ENCODE results near the gene SRGAP1. TPM values are rescaled to one million over a fixed set of nuclear protein-coding genes. Genes with fewer than 3 reads are reported as not detected.
A peak's percentile ranks its signal among the peaks of the same experiment; 100 is the strongest.

SRGAP1 gene
- total RNA-seq, 6 experiments from 2014 or later, result 1.3 to 5.0 (median 3.0) TPM

- Histone ChIP-seq H3K4me1 (no peaks in the 10 kb centered on the region), H3K4me3 (no peak overlapping the region), H3K27me3 (no peaks in the 10 kb centered on the region), H3K9me3 (no peaks in the 10 kb centered on the region), H3K36me3 (no peaks in the 10 kb centered on the region), H3K27ac (no peak overlapping the region)
- TF ChIP-seq CTCF (IDR thresholded peaks at IDR 0.05) (no peak), POLR2A (IDR thresholded peaks at IDR 0.05) (no peak)
- intact Hi-C loops (cut with DNase I), result no loop called here
- DNase-seq (no peak), ATAC-seq (no peak)
Measured at GRCh38 chr12:63998584-63998983, 154.1 kb downstream of the SRGAP1 start.

- ATAC-seq (peak in 1 of 4 donors; percentile 57), DNase-seq (no peak)
- TF ChIP-seq POLR2A (IDR thresholded peaks at IDR 0.05), result no peak
- TF ChIP-seq CTCF (IDR thresholded peaks at IDR 0.05), result no peak
- Histone ChIP-seq H3K27me3 (no peaks in the 10 kb centered on the region), H3K27ac (no peak overlapping the region), H3K4me1 (no peaks in the 10 kb centered on the region), H3K9me3 (no peaks in the 10 kb centered on the region), H3K36me3 (no peaks in the 10 kb centered on the region), H3K4me3 (no peak overlapping the region)
- 63% methylated on average over 3 of the region's 3 CpGs for WGBS (ENCODE audit: insufficient coverage, low coverage, low lambda C conversion rate, missing lambda C conversion rate)
- intact Hi-C loops (cut with DNase I), result no loop called here
Measured at GRCh38 chr12:63999853-64000252, 155.4 kb downstream of the SRGAP1 start.

- H3K27ac ChIP-seq, result no peak overlapping the region
- DNase-seq (no peak), ATAC-seq (no peak)
- intact Hi-C loops (cut with DNase I), result no loop called here
- no peaks in the 10 kb centered on the region for H3K4me1 ChIP-seq
- no peaks in the 10 kb centered on the region for H3K27me3 ChIP-seq
- no peaks in the 10 kb centered on the region for H3K36me3 ChIP-seq
- no peak overlapping the region for H3K4me3 ChIP-seq
- H3K9me3 ChIP-seq, result no peaks in the 10 kb centered on the region
- TF ChIP-seq CTCF (IDR thresholded peaks at IDR 0.05), result no peak
- no peak for TF ChIP-seq POLR2A (IDR thresholded peaks at IDR 0.05)
Measured at GRCh38 chr12:64001439-64001838, 156.9 kb downstream of the SRGAP1 start.

GRCh38 chr12:64004641-64005040, 160.1 kb downstream of the SRGAP1 start:
- Histone ChIP-seq H3K27ac (no peak overlapping the region), H3K27me3 (no peaks in the 10 kb centered on the region), H3K36me3 (no peaks in the 10 kb centered on the region), H3K4me3 (no peak overlapping the region), H3K4me1 (no peaks in the 10 kb centered on the region), H3K9me3 (no peaks in the 10 kb centered on the region)
- DNase-seq, result no peak
- 90% methylated on average over 2 of the region's 3 CpGs for WGBS (ENCODE audit: insufficient coverage, low coverage, low lambda C conversion rate, missing lambda C conversion rate)
- TF ChIP-seq CTCF (IDR thresholded peaks at IDR 0.05), result no peak
- TF ChIP-seq POLR2A (IDR thresholded peaks at IDR 0.05), result no peak
- intact Hi-C loops (cut with DNase I), result no loop called here
- ATAC-seq, result no peak

GRCh38 chr12:64006211-64006825, 161.8 kb downstream of the SRGAP1 start:
- 39% methylated on average over 2 of the region's 2 CpGs for WGBS (ENCODE audit: insufficient coverage, low coverage, low lambda C conversion rate, missing lambda C conversion rate)
- ATAC-seq (no peak), DNase-seq (no peak)
- Histone ChIP-seq H3K36me3 (no peaks in the 10 kb centered on the region), H3K27me3 (no peaks in the 10 kb centered on the region), H3K27ac (no peak overlapping the region), H3K4me3 (no peak overlapping the region), H3K9me3 (no peaks in the 10 kb centered on the region), H3K4me1 (peaks cover 0 to 4% (median 0%) of the 10 kb centered on the region in 4 donors)
- intact Hi-C loops (cut with DNase I), result no loop called here
- TF ChIP-seq CTCF (IDR thresholded peaks at IDR 0.05), result no peak
- TF ChIP-seq POLR2A (IDR thresholded peaks at IDR 0.05), result no peak

Measured in right lobe of liver (tissue), 6 donors.